GM19397 (cell line): Measurements from ENCODE around the gene STYX.
A peak's percentile ranks its signal among the peaks of the same experiment; 100 is the strongest.

ENCODE experiments used
- ATAC-seq: cut with Tn5 transposase; IDR thresholded peaks from one replicate; pipeline ENCODE4 v1.9.1; 2021; ENCODE audit warnings: mild to moderate bottlenecking, moderate library complexity; ENCODE audit not compliant: unreplicated experiment

Gene STYX, protein sequence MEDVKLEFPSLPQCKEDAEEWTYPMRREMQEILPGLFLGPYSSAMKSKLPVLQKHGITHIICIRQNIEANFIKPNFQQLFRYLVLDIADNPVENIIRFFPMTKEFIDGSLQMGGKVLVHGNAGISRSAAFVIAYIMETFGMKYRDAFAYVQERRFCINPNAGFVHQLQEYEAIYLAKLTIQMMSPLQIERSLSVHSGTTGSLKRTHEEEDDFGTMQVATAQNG

DNA sequence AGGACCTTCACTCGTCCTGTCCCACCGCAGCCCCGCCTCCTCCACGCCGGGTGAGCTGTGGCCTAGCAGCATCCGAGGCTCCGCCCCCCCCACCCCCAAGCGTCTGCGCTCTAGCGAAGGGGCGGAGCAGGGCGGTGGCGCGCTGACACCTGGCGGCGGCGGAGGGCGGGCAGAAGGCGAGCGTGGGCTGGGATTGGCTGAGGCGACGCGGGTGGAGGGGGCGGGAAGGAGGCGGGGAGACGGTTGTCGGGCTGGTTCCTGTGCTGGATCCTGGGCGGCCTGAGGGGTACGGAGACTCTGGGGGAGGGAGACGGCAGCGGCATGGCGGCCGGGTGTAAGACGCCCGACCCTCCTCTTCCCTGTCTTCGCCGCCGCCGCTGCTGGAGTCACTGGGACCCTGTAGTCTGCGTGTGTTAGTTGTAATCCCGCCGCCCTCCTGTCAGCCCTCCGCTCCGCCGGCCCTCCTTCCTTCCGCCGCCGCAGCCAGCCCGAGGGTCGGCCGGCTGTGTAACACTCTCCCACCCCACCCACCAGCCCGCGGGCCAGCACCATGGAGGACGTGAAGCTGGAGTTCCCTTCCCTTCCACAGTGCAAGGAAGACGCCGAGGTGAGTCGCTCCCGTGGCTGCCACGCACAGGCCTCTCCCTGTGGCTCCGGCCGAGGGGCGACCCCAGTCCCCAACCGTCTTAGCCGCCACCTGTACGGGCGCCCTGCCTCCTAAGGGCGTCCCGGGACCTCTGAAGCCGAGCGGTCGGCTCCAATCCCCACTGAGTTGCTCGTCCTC lies at the start of gene STYX:
Gene STYX, plus strand, starts transcription at position 242 of the 784 bp plus-strand sequence. Its CDS starts 309 bp downstream, at position 551.
- ATAC-seq = peak; percentile 94

DNA sequence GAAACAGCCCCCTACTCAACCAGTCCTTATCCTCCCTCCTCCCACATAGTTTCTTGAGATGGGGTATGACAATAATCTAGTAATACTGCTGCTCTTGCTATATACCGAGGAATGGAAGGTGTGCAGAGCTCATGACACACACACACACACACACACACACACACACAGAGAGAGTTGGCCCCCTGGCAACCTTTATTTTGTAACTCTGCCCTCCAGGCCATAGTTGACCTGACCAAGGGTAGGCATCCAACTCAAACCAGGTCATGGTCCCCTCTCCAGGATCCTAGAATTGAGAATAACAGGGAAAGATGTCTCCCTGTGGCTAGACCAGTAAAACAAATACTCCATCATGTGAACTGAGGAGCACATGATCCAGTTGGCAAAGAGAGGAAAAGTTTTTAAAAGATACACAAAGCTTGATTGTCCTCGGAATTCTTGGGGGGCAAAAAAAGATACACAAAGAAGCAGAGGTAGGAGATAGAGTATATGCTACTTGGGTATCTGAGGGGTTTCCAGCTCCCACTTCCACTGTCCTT lies 45.9 kb upstream of the STYX start:
- no peak for ATAC-seq

DNA sequence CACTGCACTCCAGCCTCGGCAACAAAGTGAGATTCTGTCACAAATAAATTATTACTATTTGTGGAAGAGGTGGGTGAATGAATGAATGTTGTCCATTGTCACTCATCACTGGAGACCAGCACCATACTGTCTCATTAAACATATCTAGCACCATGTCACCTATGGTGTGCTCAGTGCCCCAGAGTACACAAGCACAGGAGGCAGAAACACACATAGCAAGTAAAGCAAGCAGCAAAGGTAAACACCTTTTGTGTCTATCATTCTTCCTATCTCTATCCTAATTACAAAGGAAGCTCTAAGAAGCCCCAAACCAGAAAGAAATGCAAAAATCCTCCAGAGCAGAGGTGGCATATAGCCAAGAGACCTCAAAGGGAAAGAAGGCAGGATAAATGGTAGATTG lies 43.8 kb upstream of the STYX start:
- ATAC-seq = no peak

DNA sequence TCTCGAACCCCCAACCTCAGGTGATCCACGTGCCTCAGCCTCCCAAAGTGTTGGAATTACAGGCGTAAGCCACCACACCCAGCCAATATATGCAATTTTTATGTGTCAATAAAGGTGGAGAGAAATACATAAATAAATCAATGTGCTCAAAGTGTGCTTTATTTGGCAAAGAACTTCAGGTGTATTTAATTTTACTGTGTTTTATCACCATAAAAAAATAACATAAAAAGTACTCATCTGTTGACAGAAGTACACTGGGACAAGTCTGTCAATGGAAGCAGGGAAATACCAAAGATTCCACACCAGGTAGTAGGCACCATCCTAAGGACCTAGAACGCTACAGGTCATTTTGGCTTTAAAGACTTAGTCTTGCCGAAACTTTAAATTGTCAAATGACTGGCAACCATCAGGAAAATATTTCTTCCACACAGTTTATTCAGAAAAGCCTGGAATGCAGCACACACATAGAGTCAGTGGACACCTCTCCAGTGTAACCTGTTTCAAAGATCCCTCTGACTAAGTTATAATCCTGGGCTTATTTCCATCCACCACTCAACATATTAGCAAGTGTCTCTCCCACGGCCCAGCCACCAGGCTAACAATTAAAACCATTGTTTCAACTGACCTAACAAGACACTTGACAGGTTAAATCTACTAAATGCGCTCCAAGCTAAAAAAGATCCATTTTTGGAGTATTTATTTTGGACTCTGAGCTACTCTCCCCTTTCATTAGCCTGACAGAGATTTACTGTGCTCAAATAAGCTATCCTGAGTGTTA lies 38.8 kb upstream of the STYX start:
- ATAC-seq = no peak

DNA sequence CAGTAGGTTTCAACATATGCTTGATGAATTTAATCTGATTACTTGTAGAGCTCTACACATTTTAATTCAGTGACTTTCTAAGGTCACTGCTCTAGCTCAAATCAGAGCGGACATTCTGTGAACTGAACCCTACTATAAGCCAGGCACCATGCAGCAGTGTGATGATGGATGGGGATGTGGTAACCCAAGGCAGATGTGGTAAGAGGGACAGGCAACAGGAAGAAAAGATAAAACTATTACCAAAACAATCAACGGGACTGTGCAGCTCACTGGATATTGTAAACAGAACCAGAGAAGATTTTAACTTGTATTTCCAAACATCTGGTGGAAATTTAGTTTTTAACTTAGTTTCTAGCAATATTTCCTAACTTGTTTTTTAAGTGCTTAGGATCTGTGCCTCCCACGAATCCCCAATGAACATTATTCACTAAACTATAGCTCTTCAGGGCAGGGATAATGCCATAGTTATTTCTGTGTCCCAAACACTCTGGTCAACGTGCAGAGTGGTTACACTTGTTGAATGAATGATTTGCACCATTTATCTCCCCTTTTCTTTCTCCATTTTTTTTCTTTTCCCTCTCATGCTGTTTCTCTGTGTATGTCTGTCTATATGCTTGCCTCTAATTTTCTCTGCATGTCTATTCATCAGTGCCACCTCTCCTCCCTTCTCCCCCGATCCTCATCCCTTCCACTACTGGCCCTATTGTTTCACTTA lies 37.6 kb upstream of the STYX start:
- no peak for ATAC-seq

DNA sequence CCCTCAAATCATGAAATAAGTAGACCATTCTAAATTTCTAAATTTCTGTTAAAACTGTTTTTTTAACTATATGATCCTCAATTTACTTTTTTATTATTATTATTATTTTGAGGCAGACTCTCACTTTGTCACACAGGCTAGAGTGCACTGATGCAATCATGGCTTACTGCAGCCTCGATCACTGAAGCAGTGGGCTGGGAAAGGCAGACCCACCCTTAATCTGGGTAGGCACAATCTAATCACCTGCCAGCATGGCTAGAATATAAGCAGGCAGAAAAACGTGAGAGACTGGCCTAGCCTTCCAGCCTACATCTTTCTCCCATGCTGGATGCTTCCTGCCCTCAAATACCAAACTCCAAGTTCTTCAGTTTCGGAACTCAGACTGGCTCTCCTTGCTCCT lies 36.9 kb upstream of the STYX start:
- ATAC-seq = no peak

DNA sequence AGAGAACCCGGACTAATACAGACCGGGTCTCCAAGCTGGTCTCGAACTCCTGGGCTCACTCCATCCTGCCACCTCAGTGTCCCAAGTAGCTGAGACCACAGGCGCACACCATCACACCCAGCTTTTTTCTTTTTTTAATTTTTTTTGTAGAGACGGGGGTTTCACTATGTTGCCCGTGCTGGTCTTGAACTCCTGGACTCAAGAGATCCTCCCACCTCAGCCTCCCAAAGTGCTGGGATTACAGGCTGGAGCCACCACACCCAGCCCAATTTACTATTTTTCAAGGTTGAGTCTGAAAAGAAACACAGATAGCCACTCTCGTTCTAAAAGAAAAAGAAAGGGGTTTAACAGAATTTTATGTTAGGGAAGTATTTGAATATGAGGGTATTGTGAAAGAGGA lies 36.4 kb upstream of the STYX start:
- no peak for ATAC-seq

DNA sequence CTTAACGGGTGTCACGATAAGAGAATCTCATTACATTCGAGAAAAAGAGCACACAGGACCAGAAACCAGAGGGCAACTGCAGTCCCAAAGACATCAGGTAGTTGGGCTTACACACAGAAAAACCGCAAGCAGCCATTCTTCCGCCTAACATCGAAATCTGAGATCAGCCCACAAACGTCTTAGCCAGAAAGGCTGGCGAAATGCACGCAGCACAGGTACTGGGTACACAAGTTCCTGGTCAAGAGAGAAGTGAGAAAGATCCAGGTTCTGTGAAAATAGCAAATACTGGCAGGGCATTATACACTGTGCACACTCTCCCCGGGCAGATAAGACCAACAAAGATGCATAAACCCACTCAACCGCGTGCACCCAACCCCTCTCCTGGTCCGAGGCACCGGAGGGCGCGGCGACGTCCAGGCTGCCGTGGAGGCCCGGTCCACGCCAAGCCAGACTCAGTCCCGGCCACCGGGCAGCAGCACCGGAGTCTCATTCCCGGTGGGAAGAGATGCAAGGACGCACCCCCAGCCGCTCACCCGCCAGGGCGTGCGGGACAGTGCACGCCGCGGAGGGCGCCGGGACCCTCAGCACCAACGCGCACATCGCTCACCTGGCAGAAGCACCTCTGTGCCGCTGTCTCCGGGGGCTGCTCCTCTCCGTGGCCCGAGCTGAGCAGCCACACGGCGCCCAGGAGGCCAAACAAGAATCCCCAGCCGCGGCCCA lies 35.0 kb upstream of the STYX start:
- ATAC-seq = peak; percentile 47

DNA sequence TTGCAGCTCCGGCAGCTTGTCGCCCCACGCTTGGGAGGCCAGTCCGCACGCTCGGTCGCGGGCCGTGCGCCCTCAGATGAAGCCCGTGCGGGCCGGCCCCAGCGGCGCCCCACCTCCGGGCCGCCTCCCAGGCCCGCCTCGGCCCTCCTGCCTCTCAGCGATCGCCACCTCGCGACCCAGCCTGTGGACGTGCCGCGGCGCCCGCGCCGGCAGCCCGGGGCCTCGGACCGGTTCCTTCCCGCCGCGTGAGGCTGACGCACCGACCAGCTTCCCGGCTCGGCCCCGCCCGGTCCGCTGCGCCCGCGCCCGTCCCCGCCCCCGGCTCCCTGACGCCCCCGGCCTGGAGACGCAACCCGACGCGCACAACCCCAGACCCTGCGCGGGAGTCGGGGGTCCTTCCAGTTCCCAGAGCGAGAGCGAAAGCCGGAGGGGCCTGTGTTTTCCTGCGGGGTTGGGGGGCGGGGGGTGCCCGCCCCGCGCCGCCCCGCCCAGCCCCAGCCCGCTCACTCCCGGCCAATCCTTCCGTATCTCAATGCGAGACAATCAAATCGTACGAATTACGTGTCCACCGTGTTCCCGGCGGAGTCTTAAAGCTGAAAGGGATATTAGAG lies 34.4 kb upstream of the STYX start, which contains the start of gene ERO1A:
Gene ERO1A, minus strand, starts transcription at position 78 of the 611 bp plus-strand sequence. Its CDS starts 77 bp downstream, at position 1.
- ATAC-seq = peak; percentile 72

DNA sequence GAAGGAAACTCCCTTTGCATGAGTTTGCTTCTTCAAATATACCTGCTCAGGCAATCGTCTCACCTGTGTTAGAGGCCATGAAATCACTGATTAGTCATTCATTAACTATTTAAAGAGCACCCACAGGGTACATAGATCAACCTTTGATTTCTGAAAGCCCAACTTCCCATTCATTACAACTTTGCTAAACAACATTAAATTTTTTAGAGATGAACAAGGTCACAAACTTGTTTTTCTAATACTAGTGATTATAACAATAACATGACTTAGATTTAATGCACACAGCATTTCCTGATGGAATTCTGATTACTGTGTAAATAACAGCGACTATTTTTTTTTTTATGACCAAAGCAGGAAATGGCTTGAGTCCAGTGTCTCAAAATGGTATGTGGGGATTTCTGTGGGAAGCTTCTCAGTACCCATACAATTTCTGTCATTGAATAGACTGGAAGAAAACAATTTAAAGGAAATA lies 29.2 kb upstream of the STYX start:
- no peak for ATAC-seq

DNA sequence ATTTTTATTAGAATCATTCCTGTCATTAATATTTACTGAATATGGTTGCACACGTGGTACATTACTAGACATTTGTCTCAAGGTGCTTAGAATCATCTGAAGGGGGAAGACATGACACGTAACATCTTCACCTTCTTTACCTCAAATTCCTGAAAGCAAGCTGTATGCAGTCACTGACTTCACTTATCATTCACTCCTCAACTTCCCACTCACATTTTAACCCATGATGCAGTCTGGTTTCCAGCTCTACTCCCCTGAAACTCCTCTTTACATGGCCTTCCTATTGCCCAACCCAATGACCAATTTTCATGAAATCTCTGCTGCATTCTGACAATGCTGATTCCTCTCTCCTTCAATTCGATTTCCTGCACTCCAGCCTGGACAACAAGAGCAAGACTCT lies 28.7 kb upstream of the STYX start:
- no peak for ATAC-seq

DNA sequence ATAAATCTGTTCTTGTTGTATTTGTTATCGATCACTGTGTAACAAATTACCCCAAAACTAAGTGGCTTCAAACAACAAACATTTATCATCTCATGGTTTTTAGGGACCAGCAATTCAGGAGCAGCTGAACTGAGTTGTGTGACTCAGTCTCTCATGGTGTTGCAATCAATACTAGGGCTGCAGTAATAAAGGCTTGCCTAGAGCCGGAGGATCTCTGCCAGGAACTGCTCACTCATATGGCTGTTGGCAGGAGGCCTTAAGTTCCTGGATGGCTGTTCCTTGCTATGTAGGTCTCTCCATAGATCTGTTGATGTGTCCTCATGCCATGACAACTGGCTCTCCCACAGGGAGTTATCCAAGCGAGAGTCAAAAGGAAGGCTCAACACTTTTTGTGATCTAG lies 26.7 kb upstream of the STYX start:
- ATAC-seq = no peak

DNA sequence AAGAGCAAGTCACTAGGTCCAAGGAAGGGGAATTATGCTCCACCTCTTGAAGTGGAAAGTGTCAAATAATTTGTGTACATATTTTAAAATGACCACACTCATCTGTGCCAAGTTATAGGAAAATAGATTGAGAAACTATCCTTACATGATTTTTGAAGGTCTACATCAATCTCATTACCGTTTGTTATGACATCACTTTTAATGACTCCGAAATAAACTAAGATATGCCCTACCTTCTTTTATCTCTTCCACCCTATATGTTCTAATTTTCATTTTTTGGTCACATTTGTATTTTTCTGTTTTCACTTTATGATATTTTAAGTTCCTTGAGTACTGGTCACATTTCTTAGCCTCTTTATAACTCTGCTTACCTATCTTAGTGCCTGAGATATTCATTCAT lies 26.3 kb upstream of the STYX start:
- no peak for ATAC-seq

DNA sequence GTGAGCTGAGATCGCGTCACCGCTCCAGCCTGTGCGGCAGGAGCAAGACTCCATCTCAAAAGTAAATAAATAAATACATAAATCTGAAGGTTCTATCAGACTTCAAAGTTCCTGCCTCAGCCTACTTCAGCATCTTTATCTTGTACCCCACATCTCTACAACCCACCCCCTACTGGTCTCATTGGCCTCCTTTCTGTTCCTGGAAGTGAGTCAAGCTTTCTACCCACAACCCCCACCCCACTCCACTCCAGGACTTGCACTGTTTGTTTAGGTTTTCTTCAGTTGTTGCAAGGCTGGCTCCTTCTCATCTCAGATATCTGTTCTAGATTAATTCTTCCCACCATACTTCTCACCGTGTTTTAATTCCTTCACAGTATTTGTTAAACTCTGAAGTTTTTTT lies 23.7 kb upstream of the STYX start:
- ATAC-seq = no peak

DNA sequence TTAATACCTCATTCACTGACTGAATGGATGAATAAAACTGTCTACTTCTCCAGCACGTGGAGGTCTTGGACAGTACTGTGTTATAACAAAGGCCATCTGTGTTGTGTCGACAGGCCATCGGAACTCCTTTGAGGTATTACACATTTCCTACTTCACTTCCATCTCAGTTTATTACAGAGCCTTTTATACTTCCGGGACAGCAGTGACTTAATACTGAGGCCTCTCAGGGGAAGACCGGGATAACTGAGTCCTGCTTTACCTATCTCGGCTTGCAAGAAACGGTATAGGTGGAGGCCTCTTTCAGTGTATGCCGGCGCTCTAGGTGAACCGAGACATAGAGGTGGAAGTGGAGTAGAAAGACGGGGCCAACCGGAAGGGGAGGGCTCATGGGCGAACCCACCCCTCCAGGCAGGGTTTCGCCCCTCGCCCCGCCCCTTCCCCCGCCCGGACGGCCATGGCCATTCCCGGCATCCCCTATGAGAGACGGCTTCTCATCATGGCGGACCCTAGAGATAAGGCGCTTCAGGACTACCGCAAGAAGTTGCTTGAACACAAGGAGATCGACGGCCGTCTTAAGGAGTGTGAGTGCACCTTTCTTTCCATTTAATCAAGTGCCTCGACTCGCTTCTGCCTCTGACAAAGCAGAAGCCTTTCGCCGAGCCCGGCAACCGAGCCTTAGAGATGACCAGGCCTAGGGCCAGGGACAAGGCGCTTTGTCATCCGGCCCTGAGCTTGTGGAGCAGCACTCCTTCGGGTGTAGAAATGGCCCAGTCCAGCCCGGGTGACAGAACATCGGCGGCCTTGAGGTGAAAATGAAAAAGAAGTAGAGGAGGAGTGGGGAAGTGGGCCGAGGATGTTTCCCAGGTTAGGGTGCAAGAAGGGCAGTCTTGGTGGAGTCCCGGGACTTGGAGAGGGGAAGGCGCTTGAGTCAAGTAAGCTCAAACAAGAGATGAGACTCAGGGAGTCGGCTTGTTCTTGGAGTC lies 23.0 kb upstream of the STYX start, which contains the start of gene PSMC6:
Gene PSMC6, plus strand, starts transcription at position 477 of the 983 bp plus-strand sequence. Its CDS starts 20 bp downstream, at position 497.
- ATAC-seq = peak; percentile 98

DNA sequence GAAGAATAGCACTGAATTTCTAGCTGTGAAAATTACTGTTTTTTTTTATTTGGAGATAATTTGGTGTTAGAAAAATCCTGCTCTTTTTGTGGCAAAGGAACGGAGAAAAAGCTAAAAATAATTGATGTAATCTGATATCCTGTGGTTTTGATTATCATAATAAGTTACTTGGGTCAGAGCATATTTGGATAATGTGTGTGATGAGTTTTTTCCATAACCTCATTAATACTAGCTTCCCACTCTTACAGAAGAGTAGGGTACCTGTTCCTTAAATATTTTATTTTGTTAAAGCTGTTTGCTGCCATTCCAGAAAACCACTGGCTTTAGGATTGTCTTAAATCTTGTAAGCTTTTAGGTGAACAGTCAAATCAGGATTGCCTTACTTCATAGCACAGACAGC lies 18.3 kb upstream of the STYX start:
- ATAC-seq = no peak

DNA sequence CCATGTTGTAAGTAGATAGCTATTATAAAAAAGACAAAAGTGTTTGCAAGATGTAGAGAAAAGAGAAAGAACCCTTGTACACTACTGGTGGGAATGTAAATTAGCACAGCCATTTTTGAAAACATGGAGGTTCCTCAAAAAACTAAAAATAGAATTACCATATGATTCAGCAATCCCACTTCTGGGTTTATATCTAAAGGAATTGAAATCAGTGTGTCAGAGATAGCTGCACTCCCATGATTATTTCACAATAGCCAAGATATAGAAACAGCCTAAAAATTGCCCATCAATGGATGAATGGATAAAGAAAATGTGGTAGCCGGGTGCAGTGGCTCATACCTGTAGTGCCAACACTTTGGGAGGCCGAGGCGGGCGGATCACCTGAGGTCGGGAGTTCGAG lies 13.8 kb upstream of the STYX start:
- no peak for ATAC-seq
